CD4-positive, alpha-beta T cell treated with Interleukin-6 for 4 hours (primary cell): ENCODE data around the gene SLC7A8.
A peak's percentile ranks its signal among the peaks of the same experiment; 100 is the strongest.

Source experiments
- DNase-seq: peaks from one replicate; pipeline ENCODE4 v3.0.0-alpha.2; 2020; ENCODE audit warnings: mixed read lengths

The SLC7A8 gene

GRCh38 chr14:23129759-23130316 is 53.6 kb downstream of the SLC7A8 start:
- no peak for DNase-seq

- no peak for DNase-seq
Observed at GRCh38 chr14:23128969-23129758, 54.3 kb downstream of the SLC7A8 start.

- no peak for DNase-seq
Observed at GRCh38 chr14:23127861-23128260, 55.6 kb downstream of the SLC7A8 start.

GRCh38 chr14:23126548-23127278 is 56.7 kb downstream of the SLC7A8 start:
- DNase-seq = no peak

GRCh38 chr14:23125933-23126524 is 57.4 kb downstream of the SLC7A8 start:
- DNase-seq = no peak

- no peak for DNase-seq
Observed at GRCh38 chr14:23125011-23125410, 58.4 kb downstream of the SLC7A8 start.

GRCh38 chr14:23124337-23124954 is 59.0 kb downstream of the SLC7A8 start:
- DNase-seq = no peak

- no peak for DNase-seq
Observed at GRCh38 chr14:23123419-23123818, 60.0 kb downstream of the SLC7A8 start.

GRCh38 chr14:23122086-23122485 is 61.4 kb downstream of the SLC7A8 start:
- no peak for DNase-seq

GRCh38 chr14:23121361-23121771 is 62.1 kb downstream of the SLC7A8 start:
- no peak for DNase-seq

- peak; percentile 83 for DNase-seq
Observed at GRCh38 chr14:23120541-23121251, 62.8 kb downstream of the SLC7A8 start.

GRCh38 chr14:23119363-23120327 is 63.8 kb downstream of the SLC7A8 start:
- DNase-seq = peak; percentile 74

- no peak for DNase-seq
Observed at GRCh38 chr14:23118506-23119362, 64.7 kb downstream of the SLC7A8 start, which contains the start of gene CEBPE. Gene CEBPE (minus strand): TSS chr14:23119255. CDS start chr14:23119091, 164 bp downstream.

- no peak for DNase-seq
Observed at GRCh38 chr14:23117371-23118020, 66.0 kb downstream of the SLC7A8 start.

- no peak for DNase-seq
Observed at GRCh38 chr14:23115918-23116317, 67.5 kb downstream of the SLC7A8 start.

GRCh38 chr14:23115039-23115731 is 68.3 kb downstream of the SLC7A8 start:
- no peak for DNase-seq

GRCh38 chr14:23114669-23115038 is 68.8 kb downstream of the SLC7A8 start:
- no peak for DNase-seq

GRCh38 chr14:23114120-23114458 is 69.4 kb downstream of the SLC7A8 start:
- no peak for DNase-seq
